Measurements from ENCODE around the gene DYRK2.

- TF ChIP-seq REST (IDR thresholded peaks at IDR 0.05; ENCODE audit: unreplicated experiment): no peak
- TF ChIP-seq CTCF (conservative IDR thresholded peaks at IDR 0.05; ENCODE audit: low read depth in 2 of 2): no peak
- no peak for TF ChIP-seq JUNB (IDR thresholded peaks at IDR 0.05; ENCODE audit: unreplicated experiment)
- no peak for TF ChIP-seq POLR2AphosphoS5 (IDR thresholded peaks at IDR 0.05; ENCODE audit: low read depth)
- TF ChIP-seq EZH2phosphoT487 (IDR thresholded peaks at IDR 0.05; ENCODE audit: unreplicated experiment): no peak
Measured at GRCh38 chr12:67704071-67704470, 55.5 kb downstream of the DYRK2 start.

Measured in GM23338 (cell line).